Panc1 (cell line): ENCODE results near the gene MRTFA.

ENCODE experiments used
- POLR2AphosphoS5 ChIP-seq: IDR thresholded peaks from 2 replicates; pipeline ENCODE4 v1.6.1; 2012; ENCODE audit warnings: mild to moderate bottlenecking, low read depth, low read length, moderate library complexity
- SIN3A ChIP-seq: IDR thresholded peaks from 2 replicates; pipeline ENCODE4 v1.6.1; 2012; ENCODE audit warnings: low read depth, mild to moderate bottlenecking, low read length, moderate library complexity, borderline replicate concordance; ENCODE audit not compliant: insufficient read depth
- TCF7L2 ChIP-seq: IDR thresholded peaks from 2 replicates; pipeline ENCODE4 v1.6.1; 2011; ENCODE audit warnings: mild to moderate bottlenecking, low read depth, low read length, inconsistent platforms
- TF ChIP-seq, protein P1 (sequence below): fragments of 450-650 bp; IDR thresholded peaks from 2 replicates; pipeline ENCODE4 v1.5.1; 2017; ENCODE audit warnings: mild to moderate bottlenecking
- TF ChIP-seq, protein P2 (sequence below), 2 experiments: IDR thresholded peaks; 2 replicates each; pipeline ENCODE4 v1.6.1; 2011 to 2012; ENCODE audit warnings: low read depth in 2 of 2, control low read depth in 1 of 2, low read length in 1 of 2, mild to moderate bottlenecking in 1 of 2, moderate library complexity in 1 of 2; ENCODE audit not compliant: insufficient read depth in 1 of 2

DNA sequence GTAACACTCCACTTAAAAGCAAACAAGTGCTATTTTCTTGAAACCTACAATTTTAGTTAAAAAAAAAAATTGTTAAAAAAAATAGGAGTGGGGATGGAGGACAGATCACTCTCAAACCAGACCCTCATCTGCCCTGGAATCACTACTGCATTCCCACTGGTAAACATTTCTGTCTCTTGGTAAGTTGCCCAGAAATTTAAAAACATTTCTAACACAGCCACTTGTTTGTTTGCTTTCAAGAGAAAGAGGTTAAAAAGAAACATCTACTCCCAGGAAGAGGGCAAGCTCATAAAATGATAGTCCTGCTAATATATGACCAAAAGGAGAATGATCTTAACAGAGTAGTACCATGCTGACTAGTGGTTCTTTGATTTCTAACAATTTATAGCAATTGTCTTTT is 182.8 kb downstream of the MRTFA start:
- TF ChIP-seq, protein P1, sequence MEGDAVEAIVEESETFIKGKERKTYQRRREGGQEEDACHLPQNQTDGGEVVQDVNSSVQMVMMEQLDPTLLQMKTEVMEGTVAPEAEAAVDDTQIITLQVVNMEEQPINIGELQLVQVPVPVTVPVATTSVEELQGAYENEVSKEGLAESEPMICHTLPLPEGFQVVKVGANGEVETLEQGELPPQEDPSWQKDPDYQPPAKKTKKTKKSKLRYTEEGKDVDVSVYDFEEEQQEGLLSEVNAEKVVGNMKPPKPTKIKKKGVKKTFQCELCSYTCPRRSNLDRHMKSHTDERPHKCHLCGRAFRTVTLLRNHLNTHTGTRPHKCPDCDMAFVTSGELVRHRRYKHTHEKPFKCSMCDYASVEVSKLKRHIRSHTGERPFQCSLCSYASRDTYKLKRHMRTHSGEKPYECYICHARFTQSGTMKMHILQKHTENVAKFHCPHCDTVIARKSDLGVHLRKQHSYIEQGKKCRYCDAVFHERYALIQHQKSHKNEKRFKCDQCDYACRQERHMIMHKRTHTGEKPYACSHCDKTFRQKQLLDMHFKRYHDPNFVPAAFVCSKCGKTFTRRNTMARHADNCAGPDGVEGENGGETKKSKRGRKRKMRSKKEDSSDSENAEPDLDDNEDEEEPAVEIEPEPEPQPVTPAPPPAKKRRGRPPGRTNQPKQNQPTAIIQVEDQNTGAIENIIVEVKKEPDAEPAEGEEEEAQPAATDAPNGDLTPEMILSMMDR: no peak
- TF ChIP-seq SIN3A (no peak), POLR2AphosphoS5 (no peak), TCF7L2 (no peak)
- TF ChIP-seq, protein P2, sequence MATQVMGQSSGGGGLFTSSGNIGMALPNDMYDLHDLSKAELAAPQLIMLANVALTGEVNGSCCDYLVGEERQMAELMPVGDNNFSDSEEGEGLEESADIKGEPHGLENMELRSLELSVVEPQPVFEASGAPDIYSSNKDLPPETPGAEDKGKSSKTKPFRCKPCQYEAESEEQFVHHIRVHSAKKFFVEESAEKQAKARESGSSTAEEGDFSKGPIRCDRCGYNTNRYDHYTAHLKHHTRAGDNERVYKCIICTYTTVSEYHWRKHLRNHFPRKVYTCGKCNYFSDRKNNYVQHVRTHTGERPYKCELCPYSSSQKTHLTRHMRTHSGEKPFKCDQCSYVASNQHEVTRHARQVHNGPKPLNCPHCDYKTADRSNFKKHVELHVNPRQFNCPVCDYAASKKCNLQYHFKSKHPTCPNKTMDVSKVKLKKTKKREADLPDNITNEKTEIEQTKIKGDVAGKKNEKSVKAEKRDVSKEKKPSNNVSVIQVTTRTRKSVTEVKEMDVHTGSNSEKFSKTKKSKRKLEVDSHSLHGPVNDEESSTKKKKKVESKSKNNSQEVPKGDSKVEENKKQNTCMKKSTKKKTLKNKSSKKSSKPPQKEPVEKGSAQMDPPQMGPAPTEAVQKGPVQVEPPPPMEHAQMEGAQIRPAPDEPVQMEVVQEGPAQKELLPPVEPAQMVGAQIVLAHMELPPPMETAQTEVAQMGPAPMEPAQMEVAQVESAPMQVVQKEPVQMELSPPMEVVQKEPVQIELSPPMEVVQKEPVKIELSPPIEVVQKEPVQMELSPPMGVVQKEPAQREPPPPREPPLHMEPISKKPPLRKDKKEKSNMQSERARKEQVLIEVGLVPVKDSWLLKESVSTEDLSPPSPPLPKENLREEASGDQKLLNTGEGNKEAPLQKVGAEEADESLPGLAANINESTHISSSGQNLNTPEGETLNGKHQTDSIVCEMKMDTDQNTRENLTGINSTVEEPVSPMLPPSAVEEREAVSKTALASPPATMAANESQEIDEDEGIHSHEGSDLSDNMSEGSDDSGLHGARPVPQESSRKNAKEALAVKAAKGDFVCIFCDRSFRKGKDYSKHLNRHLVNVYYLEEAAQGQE (IDR thresholded peaks at IDR 0.05; ENCODE audit: insufficient read depth in 1 of 2, low read depth in 2 of 2, low read length in 1 of 2): no peak
